ENCODE results near the gene AUTS2. TPM values are rescaled to one million over a fixed set of nuclear protein-coding genes. Genes with fewer than 3 reads are reported as not detected.

The AUTS2 gene
- total RNA-seq, 1 experiment from 2014 or later, result 256 TPM

DNA sequence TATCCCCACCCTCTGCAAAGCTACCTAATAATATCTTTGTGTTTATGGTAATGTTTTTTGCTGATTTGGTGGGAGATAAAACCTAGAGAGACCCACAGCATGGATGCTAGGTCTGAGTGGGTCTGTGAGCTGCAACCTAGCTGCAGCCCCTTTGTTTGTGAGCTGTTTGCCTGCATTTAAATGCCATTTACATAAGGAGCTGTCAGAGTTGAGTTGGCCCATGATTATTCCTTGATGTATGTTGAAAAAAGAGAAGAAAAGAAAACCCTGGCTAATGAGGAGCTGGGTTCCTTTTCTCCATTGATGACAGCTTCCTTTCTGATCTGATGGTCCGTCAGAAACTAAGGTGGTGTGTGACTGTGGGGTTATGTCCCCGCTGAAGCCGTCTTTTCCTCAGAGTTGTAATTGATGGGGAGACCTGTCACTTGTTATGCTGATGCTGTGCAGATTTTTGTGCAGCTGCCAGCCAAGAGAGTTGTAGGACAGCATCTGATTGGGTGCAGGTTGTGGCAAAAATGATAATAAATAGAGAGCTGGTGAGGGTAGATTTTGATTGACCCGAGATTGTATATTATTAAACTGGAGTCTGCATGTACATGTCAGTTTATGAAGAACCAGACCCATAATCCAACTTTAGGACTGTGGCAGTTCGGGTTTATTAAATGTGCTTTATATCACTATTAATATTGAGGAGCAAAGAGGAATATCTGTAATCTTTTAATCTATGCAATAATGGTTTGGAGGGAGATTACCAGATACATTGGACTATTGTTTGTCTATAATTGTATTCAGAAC, 219.8 kb downstream of the AUTS2 start:
- H3K27ac Mint-ChIP-seq, result no peak overlapping the region
- H3K4me1 Mint-ChIP-seq, result peaks cover 32 to 36% of the 10 kb centered on the region in 2 experiments
- H4K20me1 ChIP-seq (ENCODE audit: control insufficient read depth, insufficient read depth, insufficient read length), result no peaks in the 10 kb centered on the region
- H3K9me3 ChIP-seq (ENCODE audit: control insufficient read depth, low read depth, low read length), result no peaks in the 10 kb centered on the region
- no peak overlapping the region for H2AK5ac ChIP-seq (ENCODE audit: insufficient read length, low read length)
- no peaks in the 10 kb centered on the region for H3K79me2 ChIP-seq (ENCODE audit: insufficient read depth, low read length)
- H4K91ac ChIP-seq (ENCODE audit: insufficient read length, low read depth, low read length), result no peak overlapping the region
- H3K4me2 ChIP-seq (ENCODE audit: insufficient read depth, insufficient read length, low read length), result no peak overlapping the region
- no peak overlapping the region for H2BK5ac ChIP-seq (ENCODE audit: insufficient read length, low read length)
- no peaks in the 10 kb centered on the region for H3K79me1 ChIP-seq (ENCODE audit: insufficient read depth, low read depth, low read length, poor library complexity, severe bottlenecking)
- no peak overlapping the region for H2BK12ac ChIP-seq (ENCODE audit: insufficient read length, low read depth, low read length)
- no peak overlapping the region for H3T11ph ChIP-seq (ENCODE audit: low read length)
- H3K14ac ChIP-seq (ENCODE audit: insufficient read depth, low read length), result no peak overlapping the region
- no CpG with 5 or more reads among the region's 5 CpGs for WGBS (ENCODE audit: extremely low coverage, insufficient read length, low lambda C conversion rate)
- no peaks in the 10 kb centered on the region for H3K27me3 Mint-ChIP-seq (ENCODE audit: low read depth)
- H2BK120ac ChIP-seq (ENCODE audit: low read depth, low read length, poor library complexity, severe bottlenecking), result no peak overlapping the region
- no peak overlapping the region for H2AFZ ChIP-seq (ENCODE audit: low read length)
- H3K18ac ChIP-seq (ENCODE audit: insufficient read length, low read depth, low read length), result no peak overlapping the region
- H3K9me3 Mint-ChIP-seq, result no peaks in the 10 kb centered on the region
- peaks cover 2% of the 10 kb centered on the region; the same call in 1 of the 2 replicates for H3K4me1 ChIP-seq (ENCODE audit: insufficient read depth, low read length)
- DNase-seq, result no peak
- H3K23me2 ChIP-seq (ENCODE audit: insufficient read length, low read depth, low read length, poor library complexity, severe bottlenecking), result no peaks in the 10 kb centered on the region
- no peak overlapping the region for H4K8ac ChIP-seq (replicated peaks; ENCODE audit: insufficient read length, low read depth, low read length)
- H3K56ac ChIP-seq (ENCODE audit: insufficient read length, low read depth, low read length), result no peak overlapping the region
- H2BK20ac ChIP-seq (ENCODE audit: low read depth, low read length, poor library complexity, severe bottlenecking), result no peak overlapping the region
- H3K4me3 Mint-ChIP-seq, result no peak overlapping the region
- H3K4ac ChIP-seq (ENCODE audit: low read depth, low read length), result no peak overlapping the region
- no peaks in the 10 kb centered on the region for H3K36me3 Mint-ChIP-seq (ENCODE audit: insufficient read depth in 1 of 3, low read depth in 3 of 3)
- H3K27me3 ChIP-seq (ENCODE audit: insufficient read depth, low read length), result no peaks in the 10 kb centered on the region
- no peak overlapping the region for H3K23ac ChIP-seq (ENCODE audit: insufficient read length, low read depth, low read length)
- H2BK15ac ChIP-seq (ENCODE audit: low read depth, low read length), result no peak overlapping the region
- TF ChIP-seq, protein P1, sequence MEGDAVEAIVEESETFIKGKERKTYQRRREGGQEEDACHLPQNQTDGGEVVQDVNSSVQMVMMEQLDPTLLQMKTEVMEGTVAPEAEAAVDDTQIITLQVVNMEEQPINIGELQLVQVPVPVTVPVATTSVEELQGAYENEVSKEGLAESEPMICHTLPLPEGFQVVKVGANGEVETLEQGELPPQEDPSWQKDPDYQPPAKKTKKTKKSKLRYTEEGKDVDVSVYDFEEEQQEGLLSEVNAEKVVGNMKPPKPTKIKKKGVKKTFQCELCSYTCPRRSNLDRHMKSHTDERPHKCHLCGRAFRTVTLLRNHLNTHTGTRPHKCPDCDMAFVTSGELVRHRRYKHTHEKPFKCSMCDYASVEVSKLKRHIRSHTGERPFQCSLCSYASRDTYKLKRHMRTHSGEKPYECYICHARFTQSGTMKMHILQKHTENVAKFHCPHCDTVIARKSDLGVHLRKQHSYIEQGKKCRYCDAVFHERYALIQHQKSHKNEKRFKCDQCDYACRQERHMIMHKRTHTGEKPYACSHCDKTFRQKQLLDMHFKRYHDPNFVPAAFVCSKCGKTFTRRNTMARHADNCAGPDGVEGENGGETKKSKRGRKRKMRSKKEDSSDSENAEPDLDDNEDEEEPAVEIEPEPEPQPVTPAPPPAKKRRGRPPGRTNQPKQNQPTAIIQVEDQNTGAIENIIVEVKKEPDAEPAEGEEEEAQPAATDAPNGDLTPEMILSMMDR (conservative IDR thresholded peaks at IDR 0.05), result no peak
- H4K5ac ChIP-seq (ENCODE audit: insufficient read length, low read depth, low read length), result no peak overlapping the region
- H3K27ac ChIP-seq (ENCODE audit: insufficient read length, low read depth, low read length), result no peak overlapping the region
- no peak overlapping the region for H3K9ac ChIP-seq (ENCODE audit: extremely low read depth, insufficient read length, low read length)

Measured in H9 (cell line).